GM12878 (cell line): ENCODE data around the gene PIR. TPM values are rescaled to one million over a fixed set of nuclear protein-coding genes. Genes with fewer than 3 reads are reported as not detected.

Experiments
- ATAC-seq: fragments of 200-7000 bp; cut with Tn5 transposase; 3 replicates; pipeline ENCODE4 v1.9.1; 2020; ENCODE audit warnings: mild to moderate bottlenecking, moderate library complexity
- BruUV-seq: library from RNA; stranded (reverse); fragments of 400-500 nt; replicated peaks from 2 replicates; lab custom pipeline; 2021; lab: Mats Ljungman, UMichigan
- CTCF ChIA-PET: fragments of 300-600 bp; sonication (Branson Sonifier 250); formaldehyde crosslinking; extraction: SDS; loops from one replicate; lab custom pipeline; 2021; ENCODE audit warnings: inconsistent platforms; lab: Yijun Ruan, JAX
- POLR2A ChIA-PET: fragments of 350-600 bp; formaldehyde crosslinking; extraction: SDS; loops from one replicate; lab custom pipeline; 2021; ENCODE audit warnings: inconsistent platforms; lab: Charles Lee
- RAD21 ChIA-PET: fragments of 300-600 bp; sonication (Branson Sonifier 250); formaldehyde crosslinking; loops from one replicate; lab custom pipeline; 2023; ENCODE audit warnings: antibody characterized with exemption; ENCODE audit not compliant: unreplicated experiment; lab: Charles Lee
- SMC1A ChIA-PET: fragments of 300-600 bp; sonication (Branson Sonifier 250); formaldehyde crosslinking; loops from one replicate; lab custom pipeline; 2023; ENCODE audit not compliant: unreplicated experiment, uncharacterized antibody; lab: Charles Lee
- DNase-seq: peaks from one replicate; pipeline ENCODE4 v3.0.0-alpha.2; 2011; ENCODE audit warnings: low read depth, low spot score
- FAIRE-seq: peaks from 3 replicates; lab custom pipeline; 2011; peaks lifted over from hg19 to GRCh38; lab: Jason Lieb, UNC
- H2AFZ ChIP-seq: 2 replicates; pipeline ENCODE4 v1.6.0; 2011; ENCODE audit warnings: low read depth, low read length, control low read depth; ENCODE audit not compliant: control insufficient read depth
- H3K27ac ChIP-seq: 2 replicates; pipeline ENCODE4 v1.5.1; 2011; ENCODE audit warnings: control low read depth; ENCODE audit not compliant: control insufficient read depth, insufficient read depth
- H3K27me3 ChIP-seq, 2 experiments: replicated peaks in 1 of 2; 2 replicates each; pipeline versions ENCODE4 v1.6.0 to v1.6.1; 2011; ENCODE audit warnings: low read length in 1 of 2; ENCODE audit not compliant: control insufficient read depth in 2 of 2, insufficient read depth in 2 of 2
- H3K36me3 ChIP-seq, 2 experiments: 2 replicates each; pipeline ENCODE4 v1.5.1; 2011; ENCODE audit warnings: low read length in 1 of 2; ENCODE audit not compliant: control insufficient read depth in 2 of 2, insufficient read depth in 2 of 2
- H3K4me1 ChIP-seq: 2 replicates; pipeline ENCODE4 v1.6.1; 2011; ENCODE audit warnings: mild to moderate bottlenecking, low read length, moderate library complexity, mixed read lengths; ENCODE audit not compliant: control insufficient read depth, insufficient read depth
- H3K4me2 ChIP-seq: 2 replicates; pipeline ENCODE4 v1.6.0; 2011; ENCODE audit warnings: control low read depth; ENCODE audit not compliant: control insufficient read depth, insufficient read depth
- H3K4me3 ChIP-seq: fragments of 200-600 bp; sonication (generic); 2 replicates; pipeline ENCODE4 v1.5.1; 2016
- H3K79me2 ChIP-seq: 2 replicates; pipeline ENCODE4 v1.6.0; 2011; ENCODE audit warnings: low read length; ENCODE audit not compliant: control insufficient read depth, insufficient read depth
- H3K9ac ChIP-seq: 2 replicates; pipeline ENCODE4 v1.8.0; 2011; ENCODE audit warnings: low read length, control low read depth, mixed read lengths; ENCODE audit not compliant: control insufficient read depth, insufficient read depth
- H3K9me3 ChIP-seq: replicated peaks from 3 replicates; pipeline ENCODE4 v1.5.1; 2011; ENCODE audit warnings: mild to moderate bottlenecking, low read length; ENCODE audit not compliant: control insufficient read depth, insufficient read depth
- H4K20me1 ChIP-seq: 2 replicates; pipeline ENCODE4 v1.6.0; 2011; ENCODE audit not compliant: control insufficient read depth, insufficient read depth
- IKZF1 ChIP-seq: fragments of 450-650 bp; conservative IDR thresholded peaks from 2 replicates; pipeline ENCODE4 v1.6.1; 2017; ENCODE audit warnings: antibody characterized with exemption, mild to moderate bottlenecking
- MTA2 ChIP-seq: fragments of 450-650 bp; IDR thresholded peaks from 2 replicates; pipeline ENCODE4 v1.6.1; 2016; ENCODE audit warnings: low read depth, mild to moderate bottlenecking, moderate library complexity
- WGBS: methylation state at CpG from one replicate; pipeline ENCODE4 v1.1.6; 2016; ENCODE audit warnings: low lambda C conversion rate; ENCODE audit not compliant: insufficient replicate concordance, insufficient coverage; ENCODE audit errors: missing lambda C conversion rate; 5-methylcytosine and 5-hydroxymethylcytosine counted together
- in situ Hi-C: fragments of 300-500 bp; cut with MboI; formaldehyde crosslinking; loops from 9 replicates; pipeline ENCODE4 v1.14.3; 2018; ENCODE audit warnings: mixed read lengths
- intact Hi-C: fragments of 100-400 bp; cut with micrococcal nuclease; formaldehyde crosslinking; loops from one replicate; pipeline ENCODE4 v1.14.2; 2022; ENCODE audit not compliant: unreplicated experiment
- polyA plus RNA-seq, 11 experiments: library from polyadenylated mRNA; depleted of rRNA in 4 of 11; unstranded in 6 of 11; stranded (reverse) in 5 of 11; fragments of >200 nt; fragmentation: Nextera tagmentation in 4 of 11; fragmentation: Illumina TruSeq in 1 of 11; extraction: Ambion mirVana in 4 of 11; extraction: Trizol in 1 of 11; gene quantifications; 1 replicate in 1 of 11; 2 replicates in 10 of 11; pipeline versions ENCODE4 v1.2.1 to v1.2.3, GENCODE V29; 2011 to 2016; ENCODE audit warnings: inconsistent platforms in 2 of 11, missing spikeins in 2 of 11, low read depth in 1 of 11
- total RNA-seq, 4 experiments: library from RNA; depleted of rRNA in 3 of 4; stranded (reverse); fragments of >200 nt in 3 of 4; fragmentation: Illumina TruSeq in 1 of 4; extraction: Trizol in 1 of 4; gene quantifications; 2 replicates each; pipeline versions ENCODE4 v1.2.1 to v1.2.3, GENCODE V29; 2013 to 2021
- TF ChIP-seq, protein P1 (sequence below): fragments of 450-650 bp; IDR thresholded peaks from 2 replicates; pipeline ENCODE4 v1.6.1; 2017; ENCODE audit warnings: mild to moderate bottlenecking, moderate library complexity

PIR gene
- total and polyA plus RNA-seq, 10 of the 15 experiments (the other 5 are each of a cell fraction or from before 2014, with no cell fraction given): 3.8 to 16.5 (median 7.3) TPM

DNA sequence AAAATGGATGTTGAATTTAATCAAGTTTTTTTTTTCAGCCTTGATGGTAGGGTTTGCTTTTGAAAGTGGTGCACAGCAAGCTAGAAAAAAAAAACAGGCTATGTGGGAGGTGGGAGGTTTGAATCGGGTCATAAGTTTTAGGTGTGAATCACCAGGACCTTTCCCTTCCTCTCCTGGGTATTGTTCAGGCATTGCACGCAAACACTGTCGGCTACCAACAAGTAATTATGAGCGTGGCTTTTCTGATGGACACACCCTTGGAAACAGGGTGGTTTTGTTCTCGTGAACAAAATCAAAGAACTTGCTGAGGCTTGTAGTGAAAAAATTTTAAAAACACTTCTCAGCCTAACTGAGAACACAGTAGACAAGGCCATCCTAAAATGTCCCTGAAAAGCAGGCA is 18.1 kb downstream of the PIR start:
- CTCF ChIA-PET: interaction anchor here (0.7 to 2.4 kb wide), 6 partner anchors 8 to 126 kb away, joined by 3 to 9 read pairs (median 8); partner anchors contain the start of genes BMX, PIR and VEGFD
- no peak for ATAC-seq
- WGBS: 67% methylated on average over 5 of the region's 5 CpGs

More for the DNA sequence above, 18.1 kb downstream of the PIR start:
- H4K20me1 ChIP-seq: no peaks in the 10 kb centered on the region
- H3K79me2 ChIP-seq: no peaks in the 10 kb centered on the region
- DNase-seq: no peak
- no peaks in the 10 kb centered on the region for H3K9me3 ChIP-seq
- no peak overlapping the region for H3K4me2 ChIP-seq
- ChIA-PET RAD21 (interaction anchor here (0.9 to 2.3 kb wide), 4 partner anchors 9 to 126 kb away, joined by 3 to 7 read pairs (median 5); partner anchors contain the start of gene PIR), SMC1A (interaction anchor here (0.7 to 2.0 kb wide), 4 partner anchors 9 to 94 kb away, joined by 3 to 7 read pairs (median 3); partner anchors contain the start of gene PIR), POLR2A (no interaction called here)
- no peak overlapping the region for H3K9ac ChIP-seq
- intact Hi-C loops: no loop called here
- BruUV-seq: no TSS peak
- H3K4me3 ChIP-seq: no peak overlapping the region
- no peaks in the 10 kb centered on the region for H3K27me3 ChIP-seq
- no peak overlapping the region for H2AFZ ChIP-seq
- no peaks in the 10 kb centered on the region for H3K4me1 ChIP-seq
- H3K36me3 ChIP-seq: no peaks in the 10 kb centered on the region
- FAIRE-seq: no peak
- TF ChIP-seq, protein P1, sequence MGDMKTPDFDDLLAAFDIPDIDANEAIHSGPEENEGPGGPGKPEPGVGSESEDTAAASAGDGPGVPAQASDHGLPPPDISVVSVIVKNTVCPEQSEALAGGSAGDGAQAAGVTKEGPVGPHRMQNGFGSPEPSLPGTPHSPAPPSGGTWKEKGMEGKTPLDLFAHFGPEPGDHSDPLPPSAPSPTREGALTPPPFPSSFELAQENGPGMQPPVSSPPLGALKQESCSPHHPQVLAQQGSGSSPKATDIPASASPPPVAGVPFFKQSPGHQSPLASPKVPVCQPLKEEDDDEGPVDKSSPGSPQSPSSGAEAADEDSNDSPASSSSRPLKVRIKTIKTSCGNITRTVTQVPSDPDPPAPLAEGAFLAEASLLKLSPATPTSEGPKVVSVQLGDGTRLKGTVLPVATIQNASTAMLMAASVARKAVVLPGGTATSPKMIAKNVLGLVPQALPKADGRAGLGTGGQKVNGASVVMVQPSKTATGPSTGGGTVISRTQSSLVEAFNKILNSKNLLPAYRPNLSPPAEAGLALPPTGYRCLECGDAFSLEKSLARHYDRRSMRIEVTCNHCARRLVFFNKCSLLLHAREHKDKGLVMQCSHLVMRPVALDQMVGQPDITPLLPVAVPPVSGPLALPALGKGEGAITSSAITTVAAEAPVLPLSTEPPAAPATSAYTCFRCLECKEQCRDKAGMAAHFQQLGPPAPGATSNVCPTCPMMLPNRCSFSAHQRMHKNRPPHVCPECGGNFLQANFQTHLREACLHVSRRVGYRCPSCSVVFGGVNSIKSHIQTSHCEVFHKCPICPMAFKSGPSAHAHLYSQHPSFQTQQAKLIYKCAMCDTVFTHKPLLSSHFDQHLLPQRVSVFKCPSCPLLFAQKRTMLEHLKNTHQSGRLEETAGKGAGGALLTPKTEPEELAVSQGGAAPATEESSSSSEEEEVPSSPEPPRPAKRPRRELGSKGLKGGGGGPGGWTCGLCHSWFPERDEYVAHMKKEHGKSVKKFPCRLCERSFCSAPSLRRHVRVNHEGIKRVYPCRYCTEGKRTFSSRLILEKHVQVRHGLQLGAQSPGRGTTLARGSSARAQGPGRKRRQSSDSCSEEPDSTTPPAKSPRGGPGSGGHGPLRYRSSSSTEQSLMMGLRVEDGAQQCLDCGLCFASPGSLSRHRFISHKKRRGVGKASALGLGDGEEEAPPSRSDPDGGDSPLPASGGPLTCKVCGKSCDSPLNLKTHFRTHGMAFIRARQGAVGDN: no peak
- peak; percentile 17; the same call in 1 of the 2 replicates for TF ChIP-seq MTA2
- TF ChIP-seq IKZF1: 0 out of 2 replicates have a peak, but pooled peaks have one; percentile 20
- TF ChIP-seq, all 136 proteins: peak for 2
- H3K27ac ChIP-seq: peak overlapping the region; percentile 40
- in situ Hi-C loops: no loop called here
